ENCODE results near the gene CFL2. TPM values are rescaled to one million over a fixed set of nuclear protein-coding genes. Genes with fewer than 3 reads are reported as not detected.
"Not testable (repeated sequence)": the region's sequence is repeated elsewhere in the genome, so short reads cannot be mapped to it uniquely, and the experiment has no call there.

The CFL2 gene
- 99.0 TPM for total RNA-seq

DNA sequence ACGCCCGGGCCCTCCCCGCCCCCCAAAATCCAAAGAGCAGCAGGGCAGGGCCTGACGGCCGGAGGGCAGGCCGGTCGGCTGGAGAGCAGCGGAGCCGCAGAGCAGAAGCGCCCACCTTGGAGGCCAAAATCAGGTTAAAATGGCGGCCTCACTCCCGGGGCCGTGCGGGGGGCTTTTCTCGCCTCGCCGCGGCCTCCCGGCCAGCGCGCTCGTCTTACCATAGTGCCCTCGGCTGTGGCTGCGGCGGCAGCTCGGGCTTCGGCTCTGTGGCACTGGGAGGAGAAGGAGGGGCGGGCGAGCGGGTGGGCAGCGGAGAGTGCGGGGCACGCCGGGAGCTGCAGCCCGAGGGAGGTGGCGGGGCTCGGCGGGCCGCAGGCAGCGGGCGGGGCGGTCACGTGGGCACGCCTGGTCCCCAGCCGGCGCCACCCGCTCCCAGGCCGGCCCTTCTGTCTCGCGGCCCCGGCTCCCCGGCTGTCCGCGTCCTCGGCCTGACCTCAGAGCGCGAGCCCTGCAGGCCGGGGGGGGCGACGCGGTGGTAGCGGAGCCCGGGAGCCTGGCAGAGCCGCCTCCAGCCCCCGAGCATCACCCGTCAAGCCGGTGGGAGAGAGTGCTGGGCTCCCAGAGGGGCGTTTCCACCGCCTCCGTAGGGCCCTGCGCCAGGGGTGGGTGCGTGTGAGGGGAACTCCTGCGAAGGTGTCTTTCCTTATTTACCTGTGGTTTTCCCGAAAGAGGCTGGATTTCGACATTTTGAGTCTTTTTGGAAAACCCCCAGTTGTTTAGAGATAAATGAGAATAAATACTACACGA lies at the start of gene CFL2:
TSS of gene CFL2 (minus strand) at position 274 of the 807 bp plus-strand sequence. CDS start at position 221, 53 bp downstream.
- peak; percentile 53 for DNase-seq

DNA sequence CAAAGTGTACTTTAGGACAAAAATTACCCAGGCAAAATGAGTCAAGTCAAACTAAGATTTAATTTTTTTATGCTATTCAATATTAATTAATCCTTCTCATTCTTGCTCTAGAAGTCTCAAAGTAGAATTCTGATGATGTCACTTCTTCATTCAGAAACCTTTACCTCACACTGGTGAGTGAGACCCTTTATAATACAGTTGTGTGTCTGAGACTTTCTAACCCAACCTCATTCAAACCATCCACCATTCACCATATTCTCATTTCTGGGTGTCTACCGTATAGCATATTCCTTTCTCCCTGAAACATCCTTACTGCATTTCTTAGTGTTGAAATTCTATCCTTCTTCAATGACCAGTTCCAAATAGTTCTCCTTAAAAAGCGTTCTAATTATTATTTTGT lies 40.8 kb upstream of the CFL2 start:
- DNase-seq, result no peak

DNA sequence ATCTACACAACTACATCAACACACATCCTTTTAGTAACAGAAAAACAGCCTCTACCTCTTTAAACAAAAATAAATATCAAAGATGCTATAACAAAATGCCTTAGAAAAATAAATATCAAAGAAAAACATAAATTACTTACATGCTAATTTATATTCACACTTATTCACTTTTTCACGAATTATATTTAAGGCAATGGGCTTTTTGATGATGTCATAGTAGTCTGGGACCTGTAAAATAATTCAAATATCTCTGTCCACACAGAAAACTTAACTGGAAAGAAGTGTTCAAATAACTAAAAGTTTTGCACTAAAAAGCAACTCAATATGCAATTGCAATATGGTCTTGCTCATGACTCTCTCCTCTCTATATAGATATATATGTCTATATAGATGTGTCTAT lies 40.3 kb upstream of the CFL2 start:
- DNase-seq, result no peak

DNA sequence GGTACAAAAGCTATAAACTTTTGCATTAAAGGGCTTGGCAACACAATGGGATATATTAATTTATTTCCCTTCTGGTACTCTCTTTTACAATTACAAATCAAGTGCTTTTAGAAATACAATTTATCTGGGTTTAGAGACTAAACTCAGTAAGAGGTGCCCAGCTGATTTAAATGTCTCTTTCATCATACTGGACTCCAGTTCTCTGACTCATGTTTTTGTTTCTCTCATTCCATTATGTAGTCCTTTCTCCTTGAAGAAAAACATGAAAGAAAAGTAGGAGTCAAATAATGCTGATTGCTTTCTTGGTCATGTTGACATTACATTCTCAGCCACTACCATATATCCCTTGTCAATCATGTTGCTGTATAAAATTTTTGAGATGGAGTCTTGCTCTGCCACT lies 36.3 kb upstream of the CFL2 start:
- no peak for DNase-seq

- DNase-seq, result no peak
Measured at GRCh38 chr14:34750233-34750632, 35.8 kb upstream of the CFL2 start.

DNA sequence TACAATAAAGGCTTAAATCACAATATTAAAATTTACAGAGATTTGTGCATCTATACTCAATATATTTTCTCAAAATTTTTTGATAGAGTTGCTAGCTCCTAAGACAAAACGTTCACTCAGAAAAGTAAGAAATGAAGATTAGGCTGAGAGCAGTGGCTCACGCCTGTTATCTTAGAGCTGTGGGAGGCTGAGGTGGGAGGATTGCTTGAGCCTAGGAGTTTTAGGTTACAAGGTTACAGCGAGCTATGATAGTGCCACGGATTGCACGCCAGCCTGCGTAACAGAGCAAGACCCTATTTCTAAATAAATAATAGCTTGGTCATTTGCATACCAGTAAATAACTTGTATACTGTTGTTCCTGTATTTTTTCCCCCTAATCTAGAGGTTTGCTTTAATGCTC lies 35.0 kb upstream of the CFL2 start:
- no peak for DNase-seq

GRCh38 chr14:34742270-34743115 lies 28.1 kb upstream of the CFL2 start:
- DNase-seq, result no peak

DNA sequence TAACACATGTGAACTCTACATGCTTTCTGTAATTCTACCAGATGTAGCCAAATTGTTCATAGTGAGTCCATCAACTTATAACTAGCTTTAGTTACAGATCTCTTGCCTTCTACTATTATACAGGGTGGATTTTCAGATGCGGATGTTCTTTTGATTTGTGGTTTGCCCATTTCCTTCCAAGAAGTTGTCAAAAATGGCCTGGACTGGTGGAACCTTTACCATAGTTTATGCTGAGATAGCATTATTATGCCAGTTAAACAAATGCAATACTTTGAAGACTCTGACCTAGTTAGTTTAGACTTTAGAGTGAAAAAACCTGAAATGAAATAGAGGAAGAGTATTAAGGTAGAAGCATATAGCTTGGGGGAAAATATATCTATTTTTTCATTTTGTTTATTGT lies 27.4 kb upstream of the CFL2 start:
- DNase-seq, result no peak

DNA sequence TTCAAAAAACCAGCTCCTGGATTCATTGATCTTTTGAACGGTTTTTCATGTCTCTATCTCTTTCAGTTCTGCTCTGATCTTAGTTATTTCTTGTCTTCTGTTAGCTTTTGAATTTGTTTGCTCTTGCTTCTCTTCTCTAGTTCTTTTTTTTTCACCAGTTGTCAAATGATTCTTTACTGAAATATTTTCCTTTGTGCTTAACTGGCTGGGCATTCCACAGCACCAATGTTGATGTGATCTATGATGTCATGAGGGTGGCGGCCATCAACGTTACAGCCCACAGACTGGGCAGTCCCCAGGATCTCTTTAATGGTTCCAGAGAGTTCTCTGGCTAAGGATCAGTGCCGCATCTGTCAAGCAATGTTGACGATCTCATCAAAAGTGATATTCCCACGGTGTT lies 25.7 kb upstream of the CFL2 start:
- DNase-seq, result not testable (repeated sequence)

- DNase-seq, result not testable (repeated sequence)
Measured at GRCh38 chr14:34737079-34737478, 22.7 kb upstream of the CFL2 start.

- no peak for DNase-seq
Measured at GRCh38 chr14:34733245-34733644, 18.9 kb upstream of the CFL2 start.

DNA sequence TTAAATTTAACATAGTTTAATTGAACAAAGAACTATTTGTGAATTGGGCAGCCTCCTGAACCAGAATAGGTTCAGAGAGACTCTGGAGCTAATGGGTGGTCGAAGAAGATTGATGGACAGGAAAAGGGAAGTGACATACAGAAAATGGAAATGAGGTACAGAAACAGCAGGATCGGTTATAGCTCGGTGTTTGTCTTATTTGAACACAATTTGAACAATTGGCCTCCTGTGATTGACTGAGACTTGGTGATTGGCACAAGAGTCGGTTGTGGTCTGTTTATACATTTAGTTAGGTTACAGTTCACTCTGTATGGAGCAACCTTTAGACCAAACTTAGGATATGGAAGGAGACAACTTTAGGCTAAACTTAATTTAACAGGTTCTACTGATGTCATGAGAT lies 18.4 kb upstream of the CFL2 start:
- DNase-seq, result no peak

DNA sequence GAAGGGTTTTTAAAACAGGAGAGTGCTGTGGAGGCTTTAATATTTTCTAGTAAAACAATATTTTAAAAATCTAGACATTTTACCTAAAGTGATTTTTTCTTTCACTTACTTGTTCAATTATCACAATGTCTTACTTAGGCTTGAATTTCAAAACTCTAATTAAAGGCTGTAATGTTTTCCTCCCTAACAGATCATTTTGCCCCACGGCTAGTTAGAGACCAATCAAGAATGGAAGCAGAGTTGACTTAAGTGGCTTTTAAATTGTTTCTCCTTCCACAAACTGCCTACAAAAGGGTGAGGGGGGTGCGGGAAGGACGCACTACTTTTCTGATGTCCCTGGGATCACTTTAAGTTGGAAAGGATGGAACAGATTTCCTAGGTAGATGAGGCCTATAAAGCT lies 9.5 kb upstream of the CFL2 start:
- DNase-seq, result no peak

GRCh38 chr14:34722723-34723545 lies 8.5 kb upstream of the CFL2 start:
- peak; percentile 46 for DNase-seq

- no peak for DNase-seq
Measured at GRCh38 chr14:34721129-34721528, 6.7 kb upstream of the CFL2 start.

DNA sequence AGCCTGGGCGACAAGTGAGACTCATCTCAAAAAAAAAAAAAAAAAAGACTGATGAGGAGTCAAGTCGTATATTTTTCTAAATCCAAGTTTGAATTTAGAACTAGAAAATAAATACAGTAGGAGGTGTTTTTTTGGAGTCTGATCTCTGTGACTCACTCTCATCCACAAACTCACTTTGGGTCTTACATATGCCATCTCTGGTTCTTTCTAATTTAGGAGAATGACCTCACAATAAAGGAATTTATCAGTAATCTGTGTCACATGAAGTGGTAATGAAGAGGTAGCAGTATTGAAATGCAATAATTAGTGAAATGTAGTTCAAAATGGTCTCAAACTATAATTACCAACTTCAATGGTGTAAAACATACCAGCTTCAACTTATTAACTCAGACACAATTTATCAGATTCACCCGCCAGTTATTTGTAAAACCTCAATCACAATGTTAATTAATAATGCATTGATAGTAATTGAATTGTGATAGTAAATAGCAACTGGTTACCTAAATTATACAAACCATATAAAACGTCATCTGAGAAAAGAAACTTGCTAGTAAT lies 4.4 kb upstream of the CFL2 start:
- DNase-seq, result no peak

GRCh38 chr14:34715127-34715863 lies 902 bp upstream of the CFL2 start:
- peak; percentile 34 for DNase-seq

GRCh38 chr14:34713681-34714319 lies 593 bp downstream of the CFL2 start:
- DNase-seq, result peak; percentile 68

- no peak for DNase-seq
Measured at GRCh38 chr14:34713122-34713680, 1.2 kb downstream of the CFL2 start.

Measured in skin of body (tissue), 2 donors.